GM10248 (cell line): Measurements from ENCODE around the gene PTX3.

Experiments used
- CTCF ChIA-PET: fragments of 300-600 bp; sonication (Branson Sonifier 250); formaldehyde crosslinking; extraction: SDS; loops from one replicate; lab custom pipeline; 2021; ENCODE audit warnings: antibody characterized with exemption; lab: Yijun Ruan, JAX
- POLR2A ChIA-PET: fragments of 350-650 bp; sonication (Branson Sonifier 250); formaldehyde crosslinking; extraction: SDS; loops from one replicate; lab custom pipeline; 2020; ENCODE audit warnings: antibody characterized with exemption; lab: Yijun Ruan, JAX
- DNase-seq: peaks from one replicate; pipeline ENCODE4 v3.0.0; 2012; ENCODE audit errors: extremely low spot score
- CTCF ChIP-seq: IDR thresholded peaks from 2 replicates; pipeline ENCODE4 v1.5.1; 2012; ENCODE audit warnings: mild to moderate bottlenecking, low read depth; ENCODE audit errors: extremely low read depth, missing control alignments, control extremely low read depth

PTX3 gene

GRCh38 chr3:157394411-157394810, 42.2 kb upstream of the PTX3 start:
- no peak for TF ChIP-seq CTCF
- ChIA-PET CTCF (no interaction called here), POLR2A (no interaction called here)
- DNase-seq, result no peak

GRCh38 chr3:157398598-157398997, 38.1 kb upstream of the PTX3 start:
- ChIA-PET CTCF (no interaction called here), POLR2A (no interaction called here)
- no peak for DNase-seq
- no peak for TF ChIP-seq CTCF

- no peak for TF ChIP-seq CTCF
- ChIA-PET CTCF (interaction anchor here (1.4 kb wide), 1 partner anchor 12 kb away, joined by 4 read pairs; no protein-coding TSS in a partner anchor), POLR2A (no interaction called here)
- DNase-seq, result no peak
Observed at GRCh38 chr3:157404381-157404780, 32.3 kb upstream of the PTX3 start.

- POLR2A ChIA-PET, result no interaction called here
- DNase-seq, result no peak
- CTCF ChIA-PET, result interaction anchor here (1.0 kb wide), 1 partner anchor 13 kb away, joined by 3 read pairs; no protein-coding TSS in a partner anchor
- no peak for TF ChIP-seq CTCF
Observed at GRCh38 chr3:157405457-157405856, 31.2 kb upstream of the PTX3 start.

GRCh38 chr3:157406394-157406793, 30.3 kb upstream of the PTX3 start:
- ChIA-PET CTCF (interaction anchor here (1.0 kb wide), 1 partner anchor 14 kb away, joined by 3 read pairs; no protein-coding TSS in a partner anchor), POLR2A (no interaction called here)
- no peak for DNase-seq
- TF ChIP-seq CTCF, result no peak

GRCh38 chr3:157407769-157408168, 28.9 kb upstream of the PTX3 start:
- CTCF ChIA-PET, result interaction anchor here (1.1 kb wide), 1 partner anchor 16 kb away, joined by 3 read pairs; no protein-coding TSS in a partner anchor
- no peak for DNase-seq
- POLR2A ChIA-PET, result no interaction called here
- no peak for TF ChIP-seq CTCF
